ENCODE results near the gene AKNA. TPM values are rescaled to one million over a fixed set of nuclear protein-coding genes. Genes with fewer than 3 reads are reported as not detected.
"Not testable (repeated sequence)": the region's sequence is repeated elsewhere in the genome, so short reads cannot be mapped to it uniquely, and the experiment has no call there.

AKNA gene
- total RNA-seq, 1 donor, result 11.2 TPM

GRCh38 chr9:114338187-114338586 lies 49.6 kb downstream of the AKNA start:
- H3K4me3 ChIP-seq (ENCODE audit: low read depth, low read length), result no peak overlapping the region
- TF ChIP-seq CTCF (IDR thresholded peaks at IDR 0.05; ENCODE audit: insufficient read depth, low read depth, low read length), result no peak
- no peak for DNase-seq (ENCODE audit: low read depth)

GRCh38 chr9:114336699-114337395 lies 50.9 kb downstream of the AKNA start:
- no peak for TF ChIP-seq CTCF (IDR thresholded peaks at IDR 0.05; ENCODE audit: insufficient read depth, low read depth, low read length)
- DNase-seq (ENCODE audit: low read depth), result no peak
- no peak overlapping the region for H3K4me3 ChIP-seq (ENCODE audit: low read depth, low read length)

GRCh38 chr9:114336157-114336556 lies 51.6 kb downstream of the AKNA start:
- no peak overlapping the region for H3K4me3 ChIP-seq (ENCODE audit: low read depth, low read length)
- no peak for DNase-seq (ENCODE audit: low read depth)
- TF ChIP-seq CTCF (IDR thresholded peaks at IDR 0.05; ENCODE audit: insufficient read depth, low read depth, low read length), result no peak

- no peak for DNase-seq (ENCODE audit: low read depth)
- no peak for TF ChIP-seq CTCF (IDR thresholded peaks at IDR 0.05; ENCODE audit: insufficient read depth, low read depth, low read length)
- no peak overlapping the region for H3K4me3 ChIP-seq (ENCODE audit: low read depth, low read length)
Measured at GRCh38 chr9:114335745-114336144, 52.0 kb downstream of the AKNA start.

- no peak for TF ChIP-seq CTCF (IDR thresholded peaks at IDR 0.05; ENCODE audit: insufficient read depth, low read depth, low read length)
- H3K4me3 ChIP-seq (ENCODE audit: low read depth, low read length), result no peak overlapping the region
- no peak for DNase-seq (ENCODE audit: low read depth)
Measured at GRCh38 chr9:114334490-114334889, 53.3 kb downstream of the AKNA start.

GRCh38 chr9:114333718-114334117 lies 54.1 kb downstream of the AKNA start:
- DNase-seq (ENCODE audit: low read depth); H3K4me3 ChIP-seq (ENCODE audit: low read depth, low read length): not testable (repeated sequence)

- not testable (repeated sequence) for H3K4me3 ChIP-seq (ENCODE audit: low read depth, low read length); DNase-seq (ENCODE audit: low read depth)
Measured at GRCh38 chr9:114332474-114333040, 55.2 kb downstream of the AKNA start.

- DNase-seq (ENCODE audit: low read depth); H3K4me3 ChIP-seq (ENCODE audit: low read depth, low read length): not testable (repeated sequence)
Measured at GRCh38 chr9:114331229-114332195, 56.3 kb downstream of the AKNA start.

Data from fibroblast of villous mesenchyme (primary cell).